ENCODE data around the gene FMOD. TPM values are rescaled to one million over a fixed set of nuclear protein-coding genes. Genes with fewer than 3 reads are reported as not detected.

FMOD gene
- total RNA-seq, 2 experiments from 2014 or later, result not detected

DNA sequence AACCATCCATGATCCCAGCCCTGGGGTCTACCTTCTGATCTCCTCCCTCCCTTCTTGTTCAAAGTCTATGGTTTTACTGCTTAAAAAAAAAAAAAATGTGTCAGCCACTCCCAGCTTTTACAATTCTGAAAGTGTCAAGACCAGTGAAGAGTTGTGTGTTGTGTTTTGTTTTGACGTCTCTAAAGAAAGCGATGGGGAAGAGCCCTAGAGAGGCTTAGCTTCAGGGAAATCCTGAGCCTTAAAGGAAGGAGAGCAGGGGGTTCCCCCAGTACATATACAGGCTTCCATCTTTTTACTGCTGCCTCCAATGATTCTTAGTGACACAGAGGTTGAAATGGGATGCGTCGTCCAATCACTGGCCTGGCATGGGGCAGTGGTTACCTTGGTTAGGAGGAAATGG is 13.9 kb upstream of the FMOD start:
- ChIA-PET CTCF (ENCODE audit: unreplicated experiment) (no interaction called here), POLR2A (interaction anchor here (0.6 to 0.9 kb wide), 2 partner anchors 46 to 197 kb away, joined by 3 to 4 read pairs; no protein-coding TSS in a partner anchor)
- Histone ChIP-seq H3K27ac (ENCODE audit: low read depth, low read length, poor library complexity, severe bottlenecking) (no peak overlapping the region), H3K79me2 (ENCODE audit: insufficient read depth, low read depth, low read length) (no peaks in the 10 kb centered on the region), H2AFZ (ENCODE audit: low read length) (no peak overlapping the region), H3K36me3 (ENCODE audit: insufficient read depth, low read length) (no peaks in the 10 kb centered on the region), H3K4me1 (ENCODE audit: insufficient read depth, low read length, poor library complexity, severe bottlenecking) (peaks cover 33% of the 10 kb centered on the region), H3K9me2 (ENCODE audit: insufficient read depth, low read length) (no peaks in the 10 kb centered on the region), H4K20me1 (ENCODE audit: insufficient read depth, low read length) (no peaks in the 10 kb centered on the region), H3K9me3 (ENCODE audit: low read length) (no peaks in the 10 kb centered on the region), H3K4me3 (ENCODE audit: low read depth, low read length, poor library complexity, severe bottlenecking) (no peak overlapping the region), H3K4me2 (ENCODE audit: low read length) (no peak overlapping the region)
- intact Hi-C loops (cut with micrococcal nuclease; ENCODE audit: unreplicated experiment), result no loop called here
- TF ChIP-seq, protein P1, sequence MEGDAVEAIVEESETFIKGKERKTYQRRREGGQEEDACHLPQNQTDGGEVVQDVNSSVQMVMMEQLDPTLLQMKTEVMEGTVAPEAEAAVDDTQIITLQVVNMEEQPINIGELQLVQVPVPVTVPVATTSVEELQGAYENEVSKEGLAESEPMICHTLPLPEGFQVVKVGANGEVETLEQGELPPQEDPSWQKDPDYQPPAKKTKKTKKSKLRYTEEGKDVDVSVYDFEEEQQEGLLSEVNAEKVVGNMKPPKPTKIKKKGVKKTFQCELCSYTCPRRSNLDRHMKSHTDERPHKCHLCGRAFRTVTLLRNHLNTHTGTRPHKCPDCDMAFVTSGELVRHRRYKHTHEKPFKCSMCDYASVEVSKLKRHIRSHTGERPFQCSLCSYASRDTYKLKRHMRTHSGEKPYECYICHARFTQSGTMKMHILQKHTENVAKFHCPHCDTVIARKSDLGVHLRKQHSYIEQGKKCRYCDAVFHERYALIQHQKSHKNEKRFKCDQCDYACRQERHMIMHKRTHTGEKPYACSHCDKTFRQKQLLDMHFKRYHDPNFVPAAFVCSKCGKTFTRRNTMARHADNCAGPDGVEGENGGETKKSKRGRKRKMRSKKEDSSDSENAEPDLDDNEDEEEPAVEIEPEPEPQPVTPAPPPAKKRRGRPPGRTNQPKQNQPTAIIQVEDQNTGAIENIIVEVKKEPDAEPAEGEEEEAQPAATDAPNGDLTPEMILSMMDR (conservative IDR thresholded peaks at IDR 0.05; ENCODE audit: low read length), result no peak
- no peak for TF ChIP-seq EZH2phosphoT487 (IDR thresholded peaks at IDR 0.05; ENCODE audit: borderline replicate concordance, low read depth, low read length)
- no peak for DNase-seq (ENCODE audit: low spot score)
- BruUV-seq (replicated peaks), result no TSS peak

DNA sequence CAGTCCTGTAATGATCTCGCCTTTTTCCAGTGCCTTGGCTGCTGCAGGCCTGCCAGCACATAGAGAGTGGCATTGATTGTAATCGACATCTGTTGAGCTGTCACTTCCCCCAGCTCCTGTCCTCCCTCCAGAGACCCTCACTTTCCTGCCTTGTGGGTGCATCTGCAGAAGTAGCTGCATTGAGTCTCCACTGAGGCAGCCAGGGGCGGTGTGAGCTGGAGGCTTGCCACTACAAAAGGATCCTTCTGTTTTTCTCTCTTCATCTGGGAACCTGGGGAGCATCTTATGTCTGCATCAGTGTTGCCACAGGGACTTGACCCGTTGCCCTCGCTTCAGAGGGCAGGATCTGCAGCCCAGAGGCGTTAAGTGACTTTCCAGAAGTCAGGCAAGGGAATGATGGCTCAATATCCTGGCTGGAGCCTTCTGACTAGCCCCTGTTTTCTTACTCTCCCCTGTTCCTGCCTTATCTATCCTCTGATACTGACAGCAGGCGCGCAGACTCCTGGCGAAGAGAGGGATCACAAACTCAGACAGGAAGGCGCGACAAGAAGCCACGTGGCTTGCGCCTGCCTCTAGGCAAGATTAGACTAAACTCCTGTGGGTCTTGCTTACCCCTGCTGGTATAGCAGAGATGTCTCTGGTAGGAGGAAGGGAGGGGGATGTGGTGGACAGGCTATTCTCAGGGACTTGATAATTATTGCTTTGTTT is 13.3 kb upstream of the FMOD start:
- DNase-seq (ENCODE audit: low spot score), result no peak
- Histone ChIP-seq H3K79me2 (ENCODE audit: insufficient read depth, low read depth, low read length) (no peaks in the 10 kb centered on the region), H3K27ac (ENCODE audit: low read depth, low read length, poor library complexity, severe bottlenecking) (no peak overlapping the region), H3K9me3 (ENCODE audit: low read length) (no peaks in the 10 kb centered on the region), H2AFZ (ENCODE audit: low read length) (no peak overlapping the region), H3K9me2 (ENCODE audit: insufficient read depth, low read length) (no peaks in the 10 kb centered on the region), H3K4me2 (ENCODE audit: low read length) (no peak overlapping the region), H3K36me3 (ENCODE audit: insufficient read depth, low read length) (no peaks in the 10 kb centered on the region), H4K20me1 (ENCODE audit: insufficient read depth, low read length) (no peaks in the 10 kb centered on the region), H3K4me3 (ENCODE audit: low read depth, low read length, poor library complexity, severe bottlenecking) (no peak overlapping the region), H3K4me1 (ENCODE audit: insufficient read depth, low read length, poor library complexity, severe bottlenecking) (peaks cover 33% of the 10 kb centered on the region)
- ChIA-PET POLR2A (interaction anchor here (0.6 to 0.9 kb wide), 3 partner anchors 25 to 197 kb away, joined by 3 to 5 read pairs (median 4); no protein-coding TSS in a partner anchor), CTCF (ENCODE audit: unreplicated experiment) (interaction anchor here (0.6 kb wide), 1 partner anchor 16 kb away, joined by 4 read pairs; no protein-coding TSS in a partner anchor)
- intact Hi-C loops (cut with micrococcal nuclease; ENCODE audit: unreplicated experiment), result no loop called here
- no TSS peak for BruUV-seq (replicated peaks)
- TF ChIP-seq, protein P1 (conservative IDR thresholded peaks at IDR 0.05; ENCODE audit: low read length), result no peak
- no peak for TF ChIP-seq EZH2phosphoT487 (IDR thresholded peaks at IDR 0.05; ENCODE audit: borderline replicate concordance, low read depth, low read length)

DNA sequence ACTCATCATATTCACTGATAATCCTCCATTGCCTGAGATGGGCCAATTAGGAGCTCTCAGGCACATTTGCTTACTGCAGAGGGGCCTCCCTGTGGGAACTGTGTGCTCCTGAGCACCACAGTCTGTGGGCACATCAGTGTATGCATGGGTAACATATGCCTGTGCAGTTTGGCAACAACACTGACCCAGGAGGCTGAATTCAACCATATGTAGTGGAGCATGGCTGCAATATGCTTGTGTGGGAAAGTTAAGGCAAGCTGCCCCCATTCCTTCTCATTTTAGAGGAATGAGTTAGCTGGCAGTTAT is 11.8 kb upstream of the FMOD start:
- Histone ChIP-seq H3K27ac (ENCODE audit: low read depth, low read length, poor library complexity, severe bottlenecking) (no peak overlapping the region), H3K9me2 (ENCODE audit: insufficient read depth, low read length) (no peaks in the 10 kb centered on the region), H4K20me1 (ENCODE audit: insufficient read depth, low read length) (no peaks in the 10 kb centered on the region), H3K4me3 (ENCODE audit: low read depth, low read length, poor library complexity, severe bottlenecking) (no peak overlapping the region), H3K79me2 (ENCODE audit: insufficient read depth, low read depth, low read length) (no peaks in the 10 kb centered on the region), H2AFZ (ENCODE audit: low read length) (peak overlapping the region; percentile 67; the same call in 1 of the 2 replicates), H3K4me2 (ENCODE audit: low read length) (0 out of 2 replicates have a peak overlapping the region, but pooled peaks have one; percentile 45), H3K9me3 (ENCODE audit: low read length) (no peaks in the 10 kb centered on the region), H3K36me3 (ENCODE audit: insufficient read depth, low read length) (no peaks in the 10 kb centered on the region), H3K4me1 (ENCODE audit: insufficient read depth, low read length, poor library complexity, severe bottlenecking) (peaks cover 32% of the 10 kb centered on the region)
- no peak for TF ChIP-seq EZH2phosphoT487 (IDR thresholded peaks at IDR 0.05; ENCODE audit: borderline replicate concordance, low read depth, low read length)
- TF ChIP-seq, protein P1 (conservative IDR thresholded peaks at IDR 0.05; ENCODE audit: low read length), result no peak
- no TSS peak for BruUV-seq (replicated peaks)
- intact Hi-C loops (cut with micrococcal nuclease; ENCODE audit: unreplicated experiment), result no loop called here
- DNase-seq (ENCODE audit: low spot score), result no peak
- ChIA-PET CTCF (ENCODE audit: unreplicated experiment) (interaction anchor here (1.2 kb wide), 1 partner anchor 78 kb away, joined by 3 read pairs; no protein-coding TSS in a partner anchor), POLR2A (interaction anchor here (1.0 to 1.5 kb wide), 3 partner anchors 13 to 19 kb away, joined by 3 to 5 read pairs (median 3); no protein-coding TSS in a partner anchor)

Measured in OCI-LY7 (cell line).